ENCODE results near the gene ABCC1. TPM values are rescaled to one million over a fixed set of nuclear protein-coding genes. Genes with fewer than 3 reads are reported as not detected.

Gene ABCC1
- total RNA-seq, 1 experiment from 2014 or later, result 56.4 TPM

GRCh38 chr16:16155234-16155633 lies 205.8 kb downstream of the ABCC1 start:
- Histone ChIP-seq H3K18ac (ENCODE audit: insufficient read length, low read depth, low read length) (no peak overlapping the region), H4K8ac (replicated peaks; ENCODE audit: insufficient read length, low read depth, low read length) (no peak overlapping the region), H3K56ac (ENCODE audit: insufficient read length, low read depth, low read length) (no peak overlapping the region), H4K20me1 (ENCODE audit: control insufficient read depth, insufficient read depth, insufficient read length) (no peaks in the 10 kb centered on the region), H3K9me3 (ENCODE audit: control insufficient read depth, low read depth, low read length) (peaks cover 20% of the 10 kb centered on the region), H3K14ac (ENCODE audit: insufficient read depth, low read length) (no peak overlapping the region), H3K4me1 (ENCODE audit: insufficient read depth, low read length) (no peaks in the 10 kb centered on the region), H3K27me3 (ENCODE audit: insufficient read depth, low read length) (no peaks in the 10 kb centered on the region), H2BK120ac (ENCODE audit: low read depth, low read length, poor library complexity, severe bottlenecking) (no peak overlapping the region), H2BK5ac (ENCODE audit: insufficient read length, low read length) (no peak overlapping the region), H4K91ac (ENCODE audit: insufficient read length, low read depth, low read length) (no peak overlapping the region), H3K4me2 (ENCODE audit: insufficient read depth, insufficient read length, low read length) (no peak overlapping the region), H3K79me1 (ENCODE audit: insufficient read depth, low read depth, low read length, poor library complexity, severe bottlenecking) (no peaks in the 10 kb centered on the region), H3K27ac (ENCODE audit: insufficient read length, low read depth, low read length) (no peak overlapping the region), H3K23ac (ENCODE audit: insufficient read length, low read depth, low read length) (no peak overlapping the region), H3K79me2 (ENCODE audit: insufficient read depth, low read length) (no peaks in the 10 kb centered on the region), H3K4ac (ENCODE audit: low read depth, low read length) (no peak overlapping the region), H3K9ac (ENCODE audit: extremely low read depth, insufficient read length, low read length) (no peak overlapping the region), H2AFZ (ENCODE audit: low read length) (no peak overlapping the region), H2AK5ac (ENCODE audit: insufficient read length, low read length) (no peak overlapping the region), H2BK15ac (ENCODE audit: low read depth, low read length) (no peak overlapping the region), H2BK12ac (ENCODE audit: insufficient read length, low read depth, low read length) (no peak overlapping the region), H3T11ph (ENCODE audit: low read length) (no peak overlapping the region), H4K5ac (ENCODE audit: insufficient read length, low read depth, low read length) (no peak overlapping the region), H2BK20ac (ENCODE audit: low read depth, low read length, poor library complexity, severe bottlenecking) (no peak overlapping the region), H3K23me2 (ENCODE audit: insufficient read length, low read depth, low read length, poor library complexity, severe bottlenecking) (no peaks in the 10 kb centered on the region)
- DNase-seq, result no peak
- peaks cover 1 to 10% (median 4%) of the 10 kb centered on the region in 3 experiments for H3K36me3 Mint-ChIP-seq (ENCODE audit: insufficient read depth in 1 of 3, low read depth in 3 of 3)
- H3K4me1 Mint-ChIP-seq, result no peaks in the 10 kb centered on the region
- no peak for TF ChIP-seq CTCF (conservative IDR thresholded peaks at IDR 0.05)
- H3K9me3 Mint-ChIP-seq, result peaks cover 26 to 33% of the 10 kb centered on the region in 2 experiments
- H3K4me3 Mint-ChIP-seq, result no peak overlapping the region
- H3K27ac Mint-ChIP-seq, result no peak overlapping the region
- H3K27me3 Mint-ChIP-seq (ENCODE audit: low read depth), result peaks cover 2% of the 10 kb centered on the region; the same call in 1 of the 2 replicates
- 100% methylated on average over 3 of the region's 3 CpGs for WGBS (ENCODE audit: extremely low coverage, insufficient read length, low lambda C conversion rate)
